ENCODE measurements around the gene EPS15. TPM values are rescaled to one million over a fixed set of nuclear protein-coding genes. Genes with fewer than 3 reads are reported as not detected.

EPS15 gene
- total RNA-seq, 1 experiment from 2014 or later = 26.3 TPM

- peak; percentile 59 for ATAC-seq
- Histone ChIP-seq H4K20me1 (ENCODE audit: low read length) (no peaks in the 10 kb centered on the region), H3K27me3 (ENCODE audit: low read length) (no peaks in the 10 kb centered on the region), H2AFZ (ENCODE audit: low read length) (peak overlapping the region; percentile 98), H3K9me3 (ENCODE audit: low read length) (no peaks in the 10 kb centered on the region), H3F3A (ENCODE audit: low read length, unreplicated experiment) (no peaks in the 10 kb centered on the region), H3K36me3 (ENCODE audit: low read depth, low read length) (no peaks in the 10 kb centered on the region), H3K4me2 (ENCODE audit: low read length) (peak overlapping the region; percentile 98), H3K4me1 (ENCODE audit: insufficient read depth, low read length) (peaks cover 29% of the 10 kb centered on the region), H3K27ac (ENCODE audit: low read length) (peak overlapping the region; percentile 55), H3K4me3 (ENCODE audit: low read length) (peak overlapping the region; percentile 76), H3K9ac (ENCODE audit: low read length) (peak overlapping the region; percentile 13; the same call in 1 of the 2 replicates), H3K79me2 (ENCODE audit: low read length) (no peaks in the 10 kb centered on the region), H3K9me2 (replicated peaks; ENCODE audit: low read length) (no peaks in the 10 kb centered on the region)
- peak; percentile 58 for DNase-seq
- ChIA-PET CTCF (no interaction called here), POLR2A (ENCODE audit: unreplicated experiment) (interaction anchor here (0.7 kb wide), 2 partner anchors 18 to 34 kb away, joined by 3 to 7 read pairs; no protein-coding TSS in a partner anchor)
- intact Hi-C loops (cut with micrococcal nuclease) = no loop called here
- BruUV-seq (replicated peaks) = TSS peak; percentile 10
- no peak for TF ChIP-seq EZH2 (IDR thresholded peaks at IDR 0.05; ENCODE audit: low read length, unreplicated experiment)
- no peak for TF ChIP-seq CTCF (conservative IDR thresholded peaks at IDR 0.05; ENCODE audit: low read depth, low read length)
- no peak for TF ChIP-seq EZH2phosphoT487 (IDR thresholded peaks at IDR 0.05; ENCODE audit: borderline replicate concordance, low read length)
These were observed 187.6 kb downstream of the EPS15 start for GRCh38 chr1:51331206-51332100.

GRCh38 chr1:51330331-51331201, 188.5 kb downstream of the EPS15 start, which contains the start of gene TTC39A:
TTC39A (minus strand) TSS chr1:51330562; CDS start chr1:51330477, 85 bp downstream.
- Histone ChIP-seq H3K27ac (ENCODE audit: low read length) (peak within 1 kb of the TSS; percentile 55), H3K4me1 (ENCODE audit: insufficient read depth, low read length) (peaks cover 29% of the 10 kb centered on the region), H2AFZ (ENCODE audit: low read length) (peak within 1 kb of the TSS; percentile 98), H3K4me3 (ENCODE audit: low read length) (peak within 1 kb of the TSS; percentile 76), H3K79me2 (ENCODE audit: low read length) (no peaks in the 10 kb centered on the region), H3K9me3 (ENCODE audit: low read length) (no peaks in the 10 kb centered on the region), H3K36me3 (ENCODE audit: low read depth, low read length) (no peaks in the 10 kb centered on the region), H3K4me2 (ENCODE audit: low read length) (peak within 1 kb of the TSS; percentile 98), H4K20me1 (ENCODE audit: low read length) (no peaks in the 10 kb centered on the region), H3F3A (ENCODE audit: low read length, unreplicated experiment) (no peaks in the 10 kb centered on the region), H3K27me3 (ENCODE audit: low read length) (no peaks in the 10 kb centered on the region), H3K9me2 (replicated peaks; ENCODE audit: low read length) (no peaks in the 10 kb centered on the region), H3K9ac (ENCODE audit: low read length) (peak within 1 kb of the TSS; percentile 40)
- ATAC-seq = peak; percentile 14; the same call in 1 of the 2 replicates
- ChIA-PET POLR2A (ENCODE audit: unreplicated experiment) (interaction anchor here (0.7 kb wide), 1 partner anchor 35 kb away, joined by 3 read pairs; no protein-coding TSS in a partner anchor), CTCF (no interaction called here)
- TF ChIP-seq EZH2 (IDR thresholded peaks at IDR 0.05; ENCODE audit: low read length, unreplicated experiment) (no peak), EZH2phosphoT487 (IDR thresholded peaks at IDR 0.05; ENCODE audit: borderline replicate concordance, low read length) (no peak), CTCF (conservative IDR thresholded peaks at IDR 0.05; ENCODE audit: low read depth, low read length) (no peak)
- DNase-seq = no peak
- intact Hi-C loops (cut with micrococcal nuclease) = no loop called here
- no TSS peak for BruUV-seq (replicated peaks)
